SK-N-DZ (cell line): ENCODE measurements around the gene LCLAT1.
"Not testable (repeated sequence)": the region's sequence is repeated elsewhere in the genome, so short reads cannot be mapped to it uniquely, and the experiment has no call there.

Experiments
- DNase-seq: peaks from one replicate; pipeline ENCODE4 v3.0.0-alpha.2; 2015; ENCODE audit warnings: low spot score

LCLAT1 gene

DNA sequence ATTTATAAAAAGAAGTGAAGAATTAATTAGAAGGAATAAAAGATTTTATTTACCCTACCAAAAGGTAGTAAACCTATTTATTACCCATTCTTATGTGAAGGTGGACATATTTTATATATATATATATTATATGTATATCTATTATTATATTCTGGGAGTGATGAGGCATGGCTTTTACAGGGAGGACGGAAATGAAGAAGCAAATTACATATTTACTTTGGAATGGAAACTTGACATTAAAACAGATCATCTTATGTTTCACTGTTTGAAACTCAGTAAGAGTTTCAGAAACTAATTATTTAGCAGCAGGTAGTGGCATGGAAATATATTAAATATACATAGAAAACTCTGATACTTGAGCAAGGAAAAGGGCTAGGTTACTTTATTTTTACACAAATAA is 143.4 kb downstream of the LCLAT1 start:
- DNase-seq = no peak

DNA sequence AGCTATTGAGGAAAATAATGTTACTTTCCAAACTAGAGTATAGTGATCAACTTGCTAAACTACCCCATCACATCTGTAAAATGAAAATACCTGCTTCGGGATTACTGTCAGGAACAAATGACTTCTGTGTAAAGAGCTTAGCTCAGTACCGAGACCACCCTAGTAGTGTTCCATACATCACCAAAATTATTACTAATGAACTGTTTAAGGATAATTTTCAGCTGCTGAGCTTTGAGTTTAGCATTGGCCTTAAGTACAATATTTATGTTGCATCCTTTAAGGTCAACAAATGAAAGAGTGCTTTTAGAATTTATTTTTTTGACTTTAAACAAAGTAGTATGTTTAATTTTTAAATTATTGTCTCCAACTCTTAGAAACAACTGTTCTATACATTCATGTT is 144.1 kb downstream of the LCLAT1 start:
- DNase-seq = no peak

GRCh38 chr2:30601375-30601774 is 154.3 kb downstream of the LCLAT1 start:
- no peak for DNase-seq

DNA sequence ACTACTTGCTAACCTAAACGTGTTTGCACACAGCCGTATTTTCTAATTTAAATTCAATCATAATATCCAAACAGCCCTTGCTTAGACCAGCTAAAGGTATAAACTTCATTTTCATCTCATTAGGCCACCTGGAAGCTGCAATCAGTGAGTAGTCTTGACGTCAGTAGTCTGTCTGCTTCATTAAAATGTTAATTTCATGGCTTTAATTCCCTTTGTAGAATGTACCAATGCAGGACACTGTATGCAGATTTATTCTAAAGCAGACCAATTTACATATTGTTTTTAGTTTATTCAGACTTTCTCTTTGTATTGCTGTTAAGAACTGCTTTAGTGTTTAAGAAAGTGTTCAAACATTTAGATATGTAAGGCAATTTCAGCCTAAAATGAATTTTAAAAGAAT is 158.2 kb downstream of the LCLAT1 start:
- DNase-seq = no peak

DNA sequence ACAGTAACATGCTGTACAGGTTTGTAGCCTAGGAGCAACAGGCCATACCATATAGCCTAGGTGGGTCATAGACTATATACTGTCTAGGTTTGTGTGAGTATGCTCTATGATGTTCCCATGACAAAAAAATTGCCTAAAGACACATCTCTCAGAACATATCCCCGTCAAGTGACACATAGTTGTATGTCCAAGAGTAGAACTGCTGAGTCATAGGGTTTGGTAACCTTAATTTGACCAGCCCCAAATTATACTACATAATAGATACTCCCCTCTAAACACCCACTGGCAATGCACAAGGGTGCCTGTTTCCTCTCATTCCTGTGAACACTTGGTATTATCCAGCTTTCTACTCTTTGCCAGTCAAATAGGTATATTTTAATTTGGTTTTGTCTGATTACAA is 161.6 kb downstream of the LCLAT1 start:
- DNase-seq = no peak

DNA sequence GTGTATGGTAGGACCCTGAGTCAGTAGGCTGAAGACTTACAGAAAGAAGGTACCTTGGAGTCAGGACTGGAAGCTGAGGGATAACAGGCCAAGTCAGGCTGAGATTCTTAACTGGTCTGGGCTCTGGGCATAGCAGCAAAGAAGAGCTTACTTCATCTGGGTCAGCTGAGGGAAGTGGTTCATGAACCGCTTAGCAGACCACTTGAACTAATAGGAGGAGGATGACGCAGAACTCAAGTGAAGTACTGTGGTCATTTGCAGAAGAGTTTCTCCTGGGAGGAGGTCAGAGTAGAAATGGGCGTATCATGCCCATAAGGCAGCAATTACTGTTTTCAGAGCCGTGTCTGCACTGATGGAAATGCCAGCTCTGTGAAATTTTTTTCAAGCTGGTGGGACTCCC is 164.5 kb downstream of the LCLAT1 start:
- DNase-seq = no peak

DNA sequence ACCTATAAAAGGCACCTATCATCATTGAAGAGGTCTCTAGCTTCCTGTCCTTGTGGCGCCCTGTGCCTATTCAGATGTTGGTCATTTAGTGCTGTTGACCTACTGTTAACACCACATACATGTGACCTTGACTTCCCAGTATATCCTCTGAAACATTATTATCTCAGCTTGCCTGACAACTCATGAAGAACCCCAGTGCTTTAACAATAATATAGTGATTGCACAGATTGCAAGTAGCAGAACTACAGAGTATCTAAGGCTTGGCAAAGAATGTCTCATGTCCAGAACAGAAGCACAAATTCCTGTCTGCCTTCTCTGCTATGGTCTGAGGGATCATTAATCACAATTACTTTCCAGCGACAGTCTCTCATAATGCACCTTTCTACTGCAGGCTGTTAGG is 165.3 kb downstream of the LCLAT1 start:
- DNase-seq = peak; percentile 62

DNA sequence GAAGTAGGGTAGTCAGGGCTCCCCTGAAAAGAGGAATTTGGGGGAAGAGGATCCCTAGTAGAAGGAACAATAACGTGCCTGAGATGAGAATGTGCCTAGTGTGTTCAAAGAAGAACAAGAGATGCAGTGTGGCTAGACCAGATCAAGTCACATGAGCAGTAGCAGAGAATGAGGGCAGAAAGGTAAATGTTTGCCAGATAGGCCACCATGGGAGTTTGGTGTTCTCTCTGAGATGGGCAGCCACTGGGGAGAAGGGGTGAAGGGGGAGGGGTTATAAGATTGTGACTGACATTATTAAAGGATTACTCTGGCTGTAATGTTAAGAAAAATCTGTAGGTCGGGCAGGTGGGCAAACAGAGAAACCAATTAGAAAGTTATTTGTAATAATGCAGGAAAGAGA is 166.0 kb downstream of the LCLAT1 start:
- DNase-seq = no peak

GRCh38 chr2:30614227-30614626 is 167.2 kb downstream of the LCLAT1 start:
- DNase-seq = not testable (repeated sequence)

DNA sequence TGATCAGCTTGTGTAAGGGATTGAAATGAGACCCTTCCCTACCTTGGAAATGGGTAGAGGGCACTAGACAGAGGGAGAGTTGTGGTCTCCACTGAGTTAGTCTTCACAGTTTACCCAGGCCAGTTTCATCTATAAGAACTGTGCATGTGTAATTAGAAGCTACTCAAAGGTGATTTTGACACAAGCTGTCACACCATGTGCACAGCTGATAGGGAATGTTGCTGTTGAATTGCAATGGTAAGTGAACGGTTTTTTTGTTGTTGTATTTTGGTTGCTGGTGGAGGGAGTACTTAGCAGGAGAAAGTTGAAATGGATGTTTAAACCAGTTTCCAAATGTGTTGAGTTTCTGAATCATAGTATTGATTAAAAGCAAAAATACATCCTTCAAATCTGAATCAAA is 168.9 kb downstream of the LCLAT1 start:
- DNase-seq = no peak

GRCh38 chr2:30620102-30620501 is 173.1 kb downstream of the LCLAT1 start:
- DNase-seq = no peak

- no peak for DNase-seq
Observed at GRCh38 chr2:30621836-30622235, 174.8 kb downstream of the LCLAT1 start.

DNA sequence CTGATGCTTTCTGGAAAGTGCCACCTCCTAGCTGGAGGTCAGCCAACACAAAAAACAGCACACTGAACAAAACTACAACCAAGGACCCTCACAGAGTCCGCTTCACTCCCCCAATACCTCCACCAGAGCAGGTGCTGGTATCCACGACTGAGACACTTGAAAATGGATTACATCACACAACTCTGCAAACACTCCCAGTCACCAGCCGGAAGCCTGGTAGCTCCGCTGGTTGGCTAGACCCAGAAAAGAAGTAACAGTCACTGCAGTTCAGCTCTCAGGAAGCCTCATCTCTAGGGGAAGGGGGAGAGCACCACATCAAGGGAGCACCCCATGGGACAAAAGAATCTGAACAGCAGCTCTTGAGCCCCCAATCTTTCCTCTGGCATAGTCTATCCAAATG is 175.4 kb downstream of the LCLAT1 start:
- no peak for DNase-seq

GRCh38 chr2:30625276-30625675 is 178.2 kb downstream of the LCLAT1 start:
- DNase-seq = no peak

GRCh38 chr2:30625701-30626100 is 178.7 kb downstream of the LCLAT1 start:
- DNase-seq = no peak

DNA sequence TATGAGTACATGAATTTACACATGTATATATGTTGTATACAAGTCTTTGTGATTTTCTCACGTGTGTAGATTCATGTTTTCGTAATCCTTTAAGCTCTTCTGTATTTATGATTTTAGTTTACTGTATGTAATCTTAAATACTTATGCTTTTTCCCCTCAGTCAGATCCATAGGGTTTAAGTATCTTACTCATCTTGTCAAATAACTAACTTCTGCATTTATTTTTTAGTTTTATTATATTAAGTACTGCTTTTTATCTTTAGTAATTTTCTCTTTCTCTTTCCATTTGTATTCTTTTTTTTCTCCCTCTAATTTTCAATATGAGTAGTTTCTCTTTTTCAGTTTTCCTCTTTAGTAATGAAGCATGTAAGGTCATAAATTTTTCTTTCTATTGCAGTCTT is 179.4 kb downstream of the LCLAT1 start:
- no peak for DNase-seq

DNA sequence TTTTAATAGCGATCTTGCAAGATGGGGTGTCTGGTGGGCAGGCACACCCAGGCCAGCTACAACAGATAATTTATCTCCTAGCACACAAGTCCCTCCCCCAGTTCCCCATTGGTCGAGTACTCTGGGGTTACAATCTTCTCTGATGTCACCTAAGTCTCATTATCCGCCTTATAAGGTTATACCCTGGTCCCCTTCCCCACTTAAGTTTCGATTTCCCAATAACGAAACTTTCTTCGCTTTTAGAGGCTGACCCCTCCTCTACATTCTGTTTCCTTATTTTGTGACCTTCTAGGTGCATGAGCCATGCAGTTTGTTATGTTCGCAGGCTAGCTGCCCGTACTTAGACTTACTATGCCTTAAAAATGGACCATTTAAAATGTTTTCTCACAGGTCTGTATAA is 180.1 kb downstream of the LCLAT1 start:
- no peak for DNase-seq

- no peak for DNase-seq
Observed at GRCh38 chr2:30628341-30628740, 181.3 kb downstream of the LCLAT1 start.

- no peak for DNase-seq
Observed at GRCh38 chr2:30629866-30630265, 182.8 kb downstream of the LCLAT1 start.

GRCh38 chr2:30631051-30631671 is 184.1 kb downstream of the LCLAT1 start:
- DNase-seq = no peak

GRCh38 chr2:30633039-30633438 is 186.0 kb downstream of the LCLAT1 start:
- no peak for DNase-seq

DNA sequence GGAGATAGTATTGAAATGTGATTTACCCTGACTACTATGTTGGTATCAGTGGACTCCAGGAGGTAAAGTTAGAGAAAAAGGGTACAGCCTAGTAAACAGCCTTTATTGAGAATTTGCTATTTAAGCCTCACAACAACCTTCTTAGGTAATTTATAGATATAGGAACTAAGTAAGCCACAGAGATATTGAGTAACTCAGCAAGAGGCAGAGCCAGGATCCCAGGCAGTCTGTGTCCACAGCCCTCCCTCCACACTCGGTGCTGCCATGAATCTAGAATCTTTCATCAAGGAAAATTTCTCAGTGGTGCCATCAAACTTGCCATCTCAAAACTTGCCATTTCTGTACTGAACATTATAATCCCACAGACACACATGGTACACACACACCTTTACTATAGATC is 189.3 kb downstream of the LCLAT1 start:
- no peak for DNase-seq

- DNase-seq = no peak
Observed at GRCh38 chr2:30639836-30640235, 192.8 kb downstream of the LCLAT1 start.

- no peak for DNase-seq
Observed at GRCh38 chr2:30641765-30642345, 194.8 kb downstream of the LCLAT1 start.
